H1 (cell line): ENCODE measurements around the gene MAGI2.

Experiments
- ATF2 ChIP-seq: IDR thresholded peaks from 2 replicates; pipeline ENCODE4 v1.6.1; 2012; ENCODE audit warnings: low read length, inconsistent platforms
- CHD2 ChIP-seq: IDR thresholded peaks from 2 replicates; pipeline ENCODE4 v1.6.1; 2012; ENCODE audit warnings: low read length, improper control_type of control experiment
- CTCF ChIP-seq, 3 experiments: IDR thresholded peaks; 1 replicate in 2 of 3; 2 replicates in 1 of 3; pipeline versions ENCODE4 v1.5.1 to v1.6.1; 2011; ENCODE audit warnings: low read length in 3 of 3, mild to moderate bottlenecking in 3 of 3, inconsistent platforms in 2 of 3, low read depth in 1 of 3, moderate library complexity in 1 of 3; ENCODE audit not compliant: insufficient read depth in 1 of 3; ENCODE audit errors: control extremely low read depth in 1 of 3
- EP300 ChIP-seq, 2 experiments: IDR thresholded peaks; 1 replicate in 1 of 2; 2 replicates in 1 of 2; pipeline ENCODE4 v1.6.1; 2011 to 2012; ENCODE audit warnings: low read depth in 2 of 2, low read length in 2 of 2, mild to moderate bottlenecking in 2 of 2, borderline replicate concordance in 1 of 2, inconsistent platforms in 1 of 2, moderate library complexity in 1 of 2
- EZH2 ChIP-seq: fragments of 200-600 bp; sonication (generic); IDR thresholded peaks from 2 replicates; pipeline ENCODE4 v1.7.1; 2012; ENCODE audit warnings: low read depth, mild to moderate bottlenecking, moderate library complexity, low read length, inconsistent platforms; ENCODE audit not compliant: severe bottlenecking
- MAFK ChIP-seq: IDR thresholded peaks from 2 replicates; pipeline ENCODE4 v1.6.1; 2012; ENCODE audit warnings: low read depth, mild to moderate bottlenecking, improper control_type of control experiment, low read length
- MAX ChIP-seq: IDR thresholded peaks from 2 replicates; pipeline ENCODE4 v1.6.1; 2012; ENCODE audit warnings: inconsistent platforms
- POLR2A ChIP-seq, 2 experiments: IDR thresholded peaks; 1 replicate in 1 of 2; 2 replicates in 1 of 2; pipeline ENCODE4 v1.6.1; 2011; ENCODE audit warnings: low read depth in 2 of 2, low read length in 2 of 2, mild to moderate bottlenecking in 2 of 2; ENCODE audit errors: control extremely low read depth in 1 of 2
- POLR2AphosphoS5 ChIP-seq: IDR thresholded peaks from 2 replicates; pipeline ENCODE4 v1.6.1; 2011; ENCODE audit warnings: low read depth, low read length
- SIRT6 ChIP-seq: IDR thresholded peaks from one replicate; pipeline ENCODE4 v1.7.1; 2012; ENCODE audit warnings: low read length, inconsistent platforms
- TBP ChIP-seq: IDR thresholded peaks from 2 replicates; pipeline ENCODE4 v1.6.1; 2011; ENCODE audit warnings: low read depth, low read length, improper control_type of control experiment
- TCF12 ChIP-seq: IDR thresholded peaks from 2 replicates; pipeline ENCODE4 v1.6.1; 2011; ENCODE audit warnings: low read depth, mild to moderate bottlenecking, low read length

- TF ChIP-seq EP300 (IDR thresholded peaks at IDR 0.05; ENCODE audit: borderline replicate concordance in 1 of 2, low read depth in 2 of 2, low read length in 2 of 2) (no peak), SIRT6 (no peak), MAFK (no peak), CHD2 (no peak), POLR2A (IDR thresholded peaks at IDR 0.05; ENCODE audit: control extremely low read depth in 1 of 2, low read depth in 2 of 2, low read length in 2 of 2) (no peak), TBP (no peak), TCF12 (no peak), EZH2 (no peak), ATF2 (no peak), POLR2AphosphoS5 (no peak), MAX (no peak), CTCF (IDR thresholded peaks at IDR 0.05; ENCODE audit: control extremely low read depth in 1 of 3, insufficient read depth in 1 of 3, low read depth in 1 of 3, low read length in 3 of 3) (no peak)
These were observed 1440.1 kb downstream of the MAGI2 start for GRCh38 chr7:78013386-78013785.
